Upper lobe of left lung (tissue), 4 donors: Measurements from ENCODE around the gene KIF24.

Experiments
- EP300 ChIP-seq, 4 donors: sonication (generic); formaldehyde crosslinking; IDR thresholded peaks; one replicate each; pipeline ENCODE4 v1.5.1; 2017; ENCODE audit warnings: antibody characterized with exemption in 4 of 4, control low read depth in 2 of 4
- POLR2A ChIP-seq, 4 donors: fragments of 450-650 bp; IDR thresholded peaks; one replicate each; pipeline ENCODE4 v1.5.1; 2016 to 2017; ENCODE audit warnings: antibody characterized with exemption in 4 of 4, mild to moderate bottlenecking in 2 of 4
- POLR2AphosphoS5 ChIP-seq, 2 donors: sonication (generic); formaldehyde crosslinking; IDR thresholded peaks; one replicate each; pipeline ENCODE4 v1.5.1; 2017; ENCODE audit warnings: antibody characterized with exemption in 2 of 2
- TF ChIP-seq, protein P1 (sequence below), 6 experiments: fragments of 450-650 bp in 4 of 6; fragments of 200-600 bp in 2 of 6; sonication (generic) in 2 of 6; IDR thresholded peaks; one replicate each; pipeline ENCODE4 v1.5.1; 2016 to 2019; ENCODE audit warnings: antibody characterized with exemption in 6 of 6

GRCh38 chr9:34282096-34282495 is 47.0 kb downstream of the KIF24 start:
- no peak for TF ChIP-seq POLR2A (IDR thresholded peaks at IDR 0.05)
- TF ChIP-seq, protein P1, sequence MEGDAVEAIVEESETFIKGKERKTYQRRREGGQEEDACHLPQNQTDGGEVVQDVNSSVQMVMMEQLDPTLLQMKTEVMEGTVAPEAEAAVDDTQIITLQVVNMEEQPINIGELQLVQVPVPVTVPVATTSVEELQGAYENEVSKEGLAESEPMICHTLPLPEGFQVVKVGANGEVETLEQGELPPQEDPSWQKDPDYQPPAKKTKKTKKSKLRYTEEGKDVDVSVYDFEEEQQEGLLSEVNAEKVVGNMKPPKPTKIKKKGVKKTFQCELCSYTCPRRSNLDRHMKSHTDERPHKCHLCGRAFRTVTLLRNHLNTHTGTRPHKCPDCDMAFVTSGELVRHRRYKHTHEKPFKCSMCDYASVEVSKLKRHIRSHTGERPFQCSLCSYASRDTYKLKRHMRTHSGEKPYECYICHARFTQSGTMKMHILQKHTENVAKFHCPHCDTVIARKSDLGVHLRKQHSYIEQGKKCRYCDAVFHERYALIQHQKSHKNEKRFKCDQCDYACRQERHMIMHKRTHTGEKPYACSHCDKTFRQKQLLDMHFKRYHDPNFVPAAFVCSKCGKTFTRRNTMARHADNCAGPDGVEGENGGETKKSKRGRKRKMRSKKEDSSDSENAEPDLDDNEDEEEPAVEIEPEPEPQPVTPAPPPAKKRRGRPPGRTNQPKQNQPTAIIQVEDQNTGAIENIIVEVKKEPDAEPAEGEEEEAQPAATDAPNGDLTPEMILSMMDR (IDR thresholded peaks at IDR 0.05), result no peak
- no peak for TF ChIP-seq EP300 (IDR thresholded peaks at IDR 0.05)
- no peak for TF ChIP-seq POLR2AphosphoS5 (IDR thresholded peaks at IDR 0.05)
